NK-92 (cell line): ENCODE results near the gene SNX10.

Experiments used
- DNase-seq: peaks from one replicate; lab custom pipeline; 2025; ENCODE audit not compliant: unreplicated experiment; lab: John Stamatoyannopoulos, UW

Gene SNX10

DNA sequence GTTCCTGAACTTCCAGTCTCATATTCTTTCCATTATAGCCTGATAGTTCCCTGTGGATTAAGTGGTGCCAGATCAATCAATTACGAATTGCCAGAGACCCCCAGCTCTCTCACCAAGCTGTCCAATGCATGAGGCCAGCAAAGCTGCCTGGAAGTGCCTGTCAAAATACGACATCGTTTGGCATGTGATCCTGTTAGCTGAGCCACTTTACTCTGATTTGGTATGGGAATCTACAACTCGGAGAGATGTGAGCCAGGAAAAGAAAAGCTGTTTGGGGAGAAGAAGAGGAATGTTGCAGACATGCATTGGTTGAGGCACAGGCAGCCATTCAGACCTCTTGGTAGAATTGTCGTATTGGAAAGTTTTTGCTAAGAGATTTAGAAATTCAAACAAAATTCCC is 3.9 kb downstream of the SNX10 start:
- DNase-seq: no peak

GRCh38 chr7:26298472-26299058 is 6.9 kb downstream of the SNX10 start:
- no peak for DNase-seq

GRCh38 chr7:26305090-26305868 is 13.6 kb downstream of the SNX10 start:
- DNase-seq: no peak

DNA sequence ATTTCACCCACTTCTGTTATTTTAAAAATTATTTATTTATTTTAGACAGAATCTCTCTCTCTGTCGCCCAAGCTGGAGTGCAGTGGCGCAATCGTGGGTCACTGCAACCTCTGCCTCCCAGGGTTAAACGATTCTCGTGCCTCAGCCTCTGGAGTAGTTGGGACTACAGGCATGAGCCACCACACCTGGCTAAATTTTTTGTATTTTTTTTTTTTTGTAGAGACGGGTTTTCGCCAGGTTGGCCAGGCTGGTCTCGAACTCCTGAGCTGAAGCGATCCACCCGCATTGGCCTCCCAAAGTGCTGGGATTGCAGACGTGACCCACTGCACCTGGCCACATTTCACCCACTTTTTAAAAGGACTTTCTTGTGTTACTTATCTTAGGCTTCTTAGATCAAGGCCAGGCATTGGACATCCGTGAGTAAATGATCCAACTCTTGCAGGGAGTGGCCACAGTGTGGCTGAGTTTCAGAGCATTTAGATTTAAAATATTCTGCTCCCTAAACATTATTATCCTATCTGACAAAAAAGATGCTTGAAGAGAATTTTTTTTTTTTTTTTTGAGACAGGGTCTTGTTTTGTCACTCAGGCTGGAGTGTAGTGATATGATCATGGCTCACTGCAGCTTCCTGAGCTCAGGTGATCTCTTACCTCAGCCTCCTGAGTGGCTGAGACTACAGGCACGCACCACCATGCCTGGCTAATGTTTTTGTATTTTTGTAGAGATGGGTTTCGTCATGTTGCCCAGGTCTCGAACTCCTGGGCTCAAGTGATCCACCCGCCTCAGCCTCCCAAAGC is 14.4 kb downstream of the SNX10 start:
- DNase-seq: no peak

GRCh38 chr7:26306790-26307189 is 15.1 kb downstream of the SNX10 start:
- DNase-seq: no peak

DNA sequence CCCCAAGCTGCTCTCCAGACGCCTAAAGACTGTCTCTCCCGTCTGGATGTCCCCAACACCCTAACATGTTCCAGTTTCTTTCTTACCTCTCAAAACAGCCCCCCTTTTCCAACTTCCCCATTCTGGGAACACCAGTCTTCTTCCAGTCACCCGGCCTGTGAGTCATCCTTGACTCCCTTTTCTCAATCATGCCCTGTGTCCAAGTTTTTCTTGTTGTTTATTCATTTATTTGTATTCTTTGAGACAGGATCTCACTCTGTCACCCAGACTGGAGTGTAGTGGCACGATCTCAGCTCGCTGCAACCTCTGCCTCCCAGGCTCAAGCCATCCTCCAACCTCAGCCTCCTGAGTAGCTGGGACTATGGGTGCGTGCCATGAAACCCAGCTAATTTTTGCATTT is 15.6 kb downstream of the SNX10 start:
- no peak for DNase-seq

GRCh38 chr7:26307791-26308190 is 16.1 kb downstream of the SNX10 start:
- DNase-seq: no peak

DNA sequence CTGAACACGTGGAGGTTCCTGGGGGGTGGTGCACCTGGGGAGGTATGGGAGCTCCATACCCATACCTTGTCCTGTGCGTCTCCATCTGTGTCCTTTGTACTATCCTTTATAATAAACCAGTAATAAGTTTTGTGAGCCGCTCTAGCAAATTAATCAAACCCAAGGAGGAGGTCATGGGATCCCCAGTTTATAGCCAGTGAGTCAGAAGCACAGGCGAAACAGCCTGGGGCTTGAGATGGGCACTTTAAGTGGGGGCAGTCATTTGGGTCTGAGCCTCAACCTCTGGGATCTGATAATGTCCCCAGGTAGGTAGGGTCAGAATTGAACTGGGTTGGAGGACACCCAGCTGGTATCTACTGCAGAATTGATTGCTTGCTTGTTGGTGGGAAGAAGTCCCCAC is 16.9 kb downstream of the SNX10 start:
- DNase-seq: no peak

- DNase-seq: no peak
Measured at GRCh38 chr7:26309089-26309488, 17.4 kb downstream of the SNX10 start.

- DNase-seq: no peak
Measured at GRCh38 chr7:26311798-26312197, 20.1 kb downstream of the SNX10 start.

GRCh38 chr7:26317211-26317610 is 25.5 kb downstream of the SNX10 start:
- no peak for DNase-seq

DNA sequence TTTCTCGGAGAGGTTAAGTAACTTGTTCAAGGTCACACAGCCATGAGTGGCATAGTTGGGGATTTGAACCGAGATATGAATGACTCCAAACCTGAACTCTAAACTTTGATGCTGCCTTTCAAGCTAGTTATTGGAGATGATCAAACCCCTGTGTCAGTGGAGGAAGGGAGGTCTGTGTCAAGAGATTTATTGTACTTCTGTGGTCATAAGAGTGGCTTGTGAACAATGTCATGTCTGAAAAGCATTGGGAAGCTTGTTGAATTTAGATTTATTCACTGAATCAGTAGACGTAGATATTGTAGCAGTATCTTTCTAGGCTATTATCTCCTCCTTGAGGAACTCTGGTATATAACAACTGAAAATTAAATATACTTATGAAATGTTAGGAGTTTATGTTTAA is 27.3 kb downstream of the SNX10 start:
- DNase-seq: no peak

GRCh38 chr7:26319636-26320035 is 28.0 kb downstream of the SNX10 start:
- DNase-seq: no peak

DNA sequence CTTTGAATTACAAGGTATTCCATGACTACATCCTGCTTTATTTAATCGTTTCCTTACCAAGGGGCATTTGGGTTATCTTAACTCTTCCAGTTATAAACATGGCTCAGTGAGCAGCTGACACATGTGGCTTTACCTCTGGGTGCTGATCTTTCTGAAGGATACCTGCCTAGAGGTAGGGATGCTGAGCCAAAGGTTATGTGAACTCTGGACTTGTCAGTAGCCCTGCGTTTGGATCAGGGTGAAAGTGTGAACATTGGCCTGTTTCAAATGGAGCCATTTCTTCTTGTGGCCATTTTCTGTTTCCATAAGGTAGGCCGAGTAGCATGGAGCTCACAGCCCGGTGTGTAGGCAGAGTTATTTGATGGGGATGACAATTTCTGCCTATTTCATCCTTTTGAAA is 29.2 kb downstream of the SNX10 start:
- DNase-seq: no peak

DNA sequence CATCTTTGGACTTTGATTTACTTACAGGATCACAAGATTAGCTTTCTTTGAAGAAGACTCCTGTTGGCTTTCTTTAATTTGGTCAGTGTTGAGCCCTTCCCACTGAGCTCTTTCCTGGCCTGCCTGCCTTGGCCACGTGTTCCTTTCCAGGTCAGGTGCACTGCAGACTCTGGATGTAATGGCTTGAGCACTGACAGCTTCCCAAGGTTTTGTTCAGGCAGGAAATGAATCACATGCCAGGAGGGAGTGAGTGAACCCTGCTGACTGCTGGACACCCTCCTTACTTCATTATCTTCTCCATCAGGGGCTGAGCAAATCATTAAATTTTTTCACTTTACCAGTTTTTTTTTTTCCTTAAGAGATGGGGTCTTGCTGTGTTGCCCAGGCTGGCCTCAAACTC is 29.8 kb downstream of the SNX10 start:
- no peak for DNase-seq

DNA sequence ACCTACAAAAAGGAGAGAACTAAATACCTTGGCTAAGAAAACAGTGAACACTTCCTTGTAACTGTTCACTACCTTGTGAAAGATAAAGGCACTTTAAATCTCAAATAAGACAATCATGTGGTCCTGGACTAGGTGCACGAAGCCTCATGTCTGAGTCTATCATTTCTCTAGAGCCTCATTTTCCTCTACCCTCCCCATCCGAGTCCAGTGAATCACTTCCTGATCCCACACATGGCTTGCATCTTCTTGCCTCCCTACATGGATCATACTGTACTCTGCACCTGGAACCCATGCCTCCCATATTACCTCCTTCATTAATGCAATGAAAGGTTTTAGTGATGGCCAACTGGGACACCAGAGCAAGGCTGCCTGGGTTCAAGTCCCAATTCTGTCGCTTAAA is 34.5 kb downstream of the SNX10 start:
- DNase-seq: no peak

GRCh38 chr7:26328498-26329390 is 37.1 kb downstream of the SNX10 start:
- no peak for DNase-seq

DNA sequence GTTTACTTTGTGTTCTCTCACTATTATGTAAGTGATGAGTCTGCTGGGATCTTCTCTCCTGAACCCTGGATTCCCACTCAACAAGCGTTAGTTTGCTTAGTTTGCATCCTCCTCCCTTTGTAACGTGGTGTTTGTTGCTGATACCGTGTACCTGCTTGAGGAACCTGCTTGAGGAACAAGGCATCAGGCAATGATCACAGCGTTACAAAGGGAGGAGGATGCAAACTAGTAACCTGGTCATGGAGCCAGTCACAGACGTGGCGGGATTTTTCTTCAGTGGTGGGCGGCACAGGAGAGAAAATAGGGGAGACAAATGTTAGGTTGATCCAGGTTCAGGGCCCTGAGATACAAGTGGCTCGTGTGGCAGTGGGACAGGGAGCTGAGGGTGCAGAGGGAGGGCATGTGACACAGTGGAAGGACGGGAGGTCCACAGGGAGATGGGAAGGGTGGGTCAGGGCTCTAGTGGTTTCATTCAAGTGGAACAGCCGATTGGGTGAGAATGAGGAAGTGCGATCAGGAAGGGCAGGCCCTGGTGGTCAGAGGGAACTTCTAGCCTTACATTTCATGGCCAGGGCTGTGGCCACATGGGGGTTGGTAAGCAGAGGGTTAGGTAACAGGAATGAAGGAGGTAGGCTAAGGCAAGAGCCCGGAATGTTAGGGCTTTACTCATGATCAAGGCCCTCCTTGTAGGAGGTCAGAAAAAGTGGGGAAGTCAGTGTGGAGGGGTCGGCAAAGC is 38.0 kb downstream of the SNX10 start:
- no peak for DNase-seq

DNA sequence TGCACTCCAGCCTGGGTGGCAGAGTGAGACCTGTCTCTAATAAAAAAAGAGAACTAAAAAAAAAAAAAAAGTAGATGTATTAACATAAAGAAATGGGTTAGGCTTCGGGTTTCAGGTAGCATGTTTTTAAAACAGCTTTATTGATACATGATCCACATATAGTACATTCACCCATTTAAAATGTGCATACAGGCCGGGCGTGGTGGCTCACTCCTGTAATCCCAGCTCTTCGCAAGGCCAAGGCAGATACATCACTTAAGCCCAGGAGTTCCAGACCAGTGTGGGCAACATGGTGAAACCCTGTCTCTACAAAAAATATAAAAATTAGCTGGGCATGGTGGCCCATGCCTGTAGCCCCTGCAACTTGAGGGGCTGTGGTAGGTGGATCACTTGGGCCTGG is 39.5 kb downstream of the SNX10 start:
- no peak for DNase-seq

GRCh38 chr7:26331789-26332188 is 40.1 kb downstream of the SNX10 start:
- no peak for DNase-seq
